ENCODE data around the gene PISD.

The PISD gene

DNA sequence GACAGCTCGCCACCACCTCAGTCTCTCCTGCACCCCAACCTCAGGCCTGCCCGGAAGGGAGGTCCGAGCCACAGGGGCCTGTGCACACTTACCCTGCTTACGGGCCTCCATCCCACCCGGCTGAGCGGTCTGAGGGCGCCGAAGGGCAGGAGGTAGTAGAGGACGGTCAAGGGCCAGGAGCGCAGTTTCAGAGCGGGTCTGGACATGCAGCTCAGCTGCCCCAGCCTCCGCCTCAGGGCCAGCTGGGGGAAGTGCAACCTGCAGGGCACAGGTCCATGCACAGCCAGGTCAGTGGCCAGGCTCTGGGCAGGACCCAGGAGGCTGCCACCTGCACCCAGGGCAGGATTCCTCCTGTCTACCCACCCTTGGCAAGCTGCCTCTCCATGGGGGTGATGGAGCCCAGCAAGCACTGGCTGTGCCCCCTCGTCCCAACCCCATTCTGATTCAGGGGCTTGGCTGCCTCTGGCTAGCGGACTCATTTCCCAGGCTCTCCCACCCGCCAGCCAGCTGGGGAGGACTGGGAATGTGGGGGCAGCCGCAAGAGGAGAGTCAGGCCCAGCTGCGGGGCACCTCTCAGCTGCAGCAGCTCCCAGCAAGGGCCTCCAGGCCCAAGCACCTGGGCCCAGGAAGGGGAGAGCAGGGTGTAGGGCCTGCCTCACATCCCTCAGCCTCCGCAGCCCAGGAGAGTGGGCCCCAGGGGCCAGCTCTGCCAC lies 38.3 kb downstream of the PISD start:
- DNase-seq = no peak

DNA sequence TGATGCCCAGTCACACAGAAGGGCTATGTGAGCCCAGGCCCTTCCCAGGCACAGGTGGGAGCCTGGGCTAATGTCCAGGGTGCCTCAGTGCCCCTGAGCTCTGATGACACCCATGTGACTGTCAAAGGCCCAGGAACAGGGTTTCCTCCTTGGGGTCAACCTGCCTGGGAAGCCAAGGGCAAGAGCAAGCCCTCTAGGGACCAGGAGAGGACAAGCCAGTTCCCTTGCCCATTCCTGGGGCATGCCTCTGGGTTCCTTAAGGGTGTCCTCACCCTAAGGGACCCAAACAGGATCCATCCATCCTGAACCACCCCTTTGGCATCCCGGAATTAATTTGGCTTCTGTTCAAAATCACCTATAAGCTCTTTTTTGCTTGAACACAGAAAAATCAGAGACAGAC lies 39.0 kb downstream of the PISD start:
- no peak for DNase-seq

DNA sequence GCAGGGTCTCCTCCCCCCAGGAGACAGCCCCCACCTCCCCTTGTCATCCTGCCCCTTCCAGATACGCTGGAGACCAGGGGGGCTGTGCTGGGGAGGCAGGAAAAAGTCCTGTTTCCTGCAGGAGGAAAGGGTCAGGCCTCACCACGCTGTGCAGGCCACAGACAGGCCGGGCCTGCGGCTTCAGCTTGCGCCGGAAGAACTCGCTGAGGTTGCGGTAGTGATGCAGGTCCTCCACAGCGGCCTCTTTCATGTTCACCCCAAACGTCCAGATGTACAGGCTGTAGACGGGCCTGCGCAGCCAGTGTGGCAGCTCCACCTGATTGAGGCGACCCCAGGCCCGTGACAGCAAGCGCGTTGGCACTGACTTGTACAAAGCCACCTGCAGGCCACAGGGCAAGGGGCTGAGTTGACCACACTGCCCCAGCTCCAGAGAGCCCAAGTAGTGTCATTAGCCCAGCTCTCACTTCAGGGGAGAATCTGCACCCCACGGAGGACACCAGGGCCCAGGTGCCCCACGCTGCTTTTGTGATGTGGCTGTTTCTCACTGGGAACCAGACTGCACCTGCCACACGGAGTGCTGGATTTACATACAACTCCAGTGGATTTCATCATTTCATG lies 40.4 kb downstream of the PISD start:
- DNase-seq = no peak

DNA sequence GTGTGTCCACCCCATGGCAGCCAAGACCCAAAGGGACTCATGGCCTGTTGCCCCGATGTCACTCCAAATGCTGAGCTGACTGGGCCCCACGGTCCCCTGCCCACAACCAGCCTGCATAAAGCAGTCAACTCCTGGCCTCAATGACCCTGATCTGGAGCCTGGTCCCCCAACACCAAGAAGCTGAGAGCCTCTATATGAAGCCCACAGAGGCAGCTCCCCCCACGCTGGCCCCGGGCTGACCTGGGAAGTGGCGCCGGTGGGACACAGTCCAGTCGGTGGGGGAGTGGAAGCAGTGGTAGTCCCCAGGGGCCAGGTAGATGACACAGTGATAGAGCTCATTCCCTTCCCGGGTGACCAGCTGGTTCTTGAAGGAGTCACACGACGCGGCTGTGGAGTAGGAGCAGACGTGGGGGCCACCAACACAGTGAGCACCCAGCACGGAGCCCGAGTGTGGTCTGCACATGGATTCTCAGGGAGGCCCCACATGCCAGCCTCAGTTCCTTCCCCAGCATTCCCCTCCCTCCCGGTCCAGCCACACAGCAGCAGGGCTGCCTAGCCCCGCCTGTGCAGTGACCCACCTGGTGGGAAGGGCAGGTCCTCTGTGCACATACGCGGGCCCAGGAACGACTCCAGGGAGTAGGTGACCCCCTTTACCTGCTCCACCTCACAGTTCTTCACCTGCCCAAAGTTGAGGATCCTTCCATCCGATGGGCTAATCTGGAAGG lies 41.1 kb downstream of the PISD start:
- DNase-seq = no peak

DNA sequence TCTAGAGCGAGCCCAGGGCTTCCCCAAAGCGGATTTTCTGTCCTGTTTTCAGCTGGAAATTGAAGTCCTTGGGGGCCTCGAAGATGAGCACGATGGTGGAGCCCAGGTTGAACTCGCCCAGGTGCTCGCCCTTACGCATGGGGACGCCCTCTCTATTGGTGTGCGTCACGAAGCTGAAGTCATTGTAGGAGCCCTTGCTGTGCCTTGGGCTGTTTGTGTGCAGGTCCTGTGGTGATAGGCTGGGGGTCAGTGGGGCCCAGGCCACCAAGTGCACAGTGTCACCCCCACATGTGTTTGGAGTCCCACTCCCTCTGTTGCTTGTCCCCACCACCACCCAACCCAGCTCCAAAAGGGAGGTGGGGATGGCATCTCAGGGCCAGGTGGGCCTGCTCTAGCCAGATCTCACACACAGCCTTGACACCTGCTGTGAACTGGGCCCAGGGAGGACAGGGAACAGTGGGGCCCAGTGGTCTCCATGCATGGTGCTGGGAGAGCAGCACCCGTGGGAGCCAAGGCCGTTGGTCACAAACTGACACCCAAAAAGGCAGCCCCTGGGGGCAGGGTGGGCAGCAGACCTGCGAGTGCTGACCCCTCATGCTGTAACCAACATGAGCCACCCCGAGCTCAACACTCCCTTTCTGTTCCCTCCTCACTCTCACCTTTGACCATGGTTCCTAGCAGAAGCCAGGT lies 42.3 kb downstream of the PISD start:
- DNase-seq = no peak

DNA sequence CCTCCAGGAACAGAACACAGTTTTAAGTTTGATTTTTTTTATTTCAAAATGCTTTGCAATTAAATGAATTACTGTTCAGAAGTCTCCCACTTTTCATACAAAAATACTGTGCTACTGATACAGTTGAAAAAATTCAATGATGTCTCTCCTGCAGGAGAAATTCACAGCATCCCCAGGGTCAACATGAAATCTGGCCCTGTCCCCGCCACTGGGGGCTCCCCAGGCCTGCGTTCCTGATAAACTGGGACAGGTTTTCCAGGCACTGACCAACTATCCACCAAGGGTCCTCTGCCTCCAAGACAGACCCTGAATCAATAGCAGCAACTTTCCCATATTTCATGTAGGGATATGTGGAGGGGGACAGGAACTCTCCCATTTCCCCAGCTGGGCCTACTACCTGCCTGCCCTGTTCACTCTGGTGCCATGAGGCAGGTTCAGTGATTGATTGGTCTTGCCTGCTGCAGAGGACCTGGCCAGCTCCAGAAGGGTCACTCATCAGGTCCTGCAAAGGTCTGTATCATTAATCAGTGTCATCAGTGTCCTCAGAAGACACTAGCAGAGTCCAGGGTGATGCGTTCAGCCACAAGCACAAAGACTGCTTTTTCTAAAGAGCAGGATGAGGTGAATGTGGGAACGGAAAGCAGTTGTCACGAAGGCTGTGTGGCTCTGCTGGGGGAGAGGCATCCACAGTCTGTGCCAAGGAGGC lies 43.4 kb downstream of the PISD start:
- no peak for DNase-seq

DNA sequence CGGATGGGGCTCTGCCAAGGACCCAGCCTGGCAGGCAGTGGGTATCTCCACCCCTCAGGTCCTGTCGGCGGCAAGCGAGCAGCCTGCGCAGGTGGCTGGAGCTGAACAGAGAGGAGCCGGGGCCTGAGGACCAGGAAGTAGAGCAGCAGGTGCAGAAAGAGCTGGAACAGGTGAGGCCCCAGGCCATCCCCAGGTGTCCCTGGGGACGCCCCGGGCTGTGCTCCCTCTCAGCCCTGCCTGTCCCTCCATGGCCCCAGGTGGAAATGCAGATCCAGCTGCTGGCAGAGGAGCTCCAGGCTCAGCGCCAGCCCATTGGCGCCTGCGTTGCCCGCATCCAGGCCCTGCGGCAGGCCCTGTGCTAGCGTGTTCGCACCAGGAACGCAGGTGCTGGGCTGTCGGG lies 44.0 kb downstream of the PISD start:
- DNase-seq = peak; percentile 80

DNA sequence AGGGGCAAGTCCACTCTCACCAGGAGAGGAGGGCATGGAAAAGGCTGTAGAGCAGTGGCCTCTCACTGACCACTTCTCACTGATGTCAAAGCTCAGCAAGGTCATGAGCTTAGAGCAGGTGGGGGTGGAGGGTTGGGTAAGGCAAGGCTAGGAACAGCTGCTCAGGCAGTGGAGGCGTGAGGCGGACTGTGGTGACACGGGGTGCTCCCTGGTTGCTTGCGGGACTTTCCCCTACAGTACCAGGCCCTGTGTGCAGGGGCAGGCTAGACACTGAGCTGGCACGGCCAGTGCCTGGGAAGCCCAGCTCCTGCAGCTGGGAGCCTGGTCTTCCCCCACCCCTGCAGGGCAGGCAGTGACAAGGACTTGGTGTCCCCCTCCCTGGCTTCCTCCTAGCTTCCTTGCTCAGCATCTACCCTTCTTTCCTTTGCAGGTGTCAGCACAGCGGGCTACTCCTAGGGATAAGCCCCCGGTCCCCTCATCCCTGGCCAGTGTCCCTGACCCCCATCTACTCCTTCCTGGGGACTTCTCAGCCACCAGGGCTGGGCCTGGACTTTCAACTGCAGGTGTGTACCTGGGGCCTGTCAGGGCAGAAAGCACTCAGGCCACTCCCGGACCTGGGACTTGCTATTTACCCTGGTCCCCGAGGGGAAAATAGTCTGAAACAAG lies 45.6 kb downstream of the PISD start:
- DNase-seq = no peak

DNA sequence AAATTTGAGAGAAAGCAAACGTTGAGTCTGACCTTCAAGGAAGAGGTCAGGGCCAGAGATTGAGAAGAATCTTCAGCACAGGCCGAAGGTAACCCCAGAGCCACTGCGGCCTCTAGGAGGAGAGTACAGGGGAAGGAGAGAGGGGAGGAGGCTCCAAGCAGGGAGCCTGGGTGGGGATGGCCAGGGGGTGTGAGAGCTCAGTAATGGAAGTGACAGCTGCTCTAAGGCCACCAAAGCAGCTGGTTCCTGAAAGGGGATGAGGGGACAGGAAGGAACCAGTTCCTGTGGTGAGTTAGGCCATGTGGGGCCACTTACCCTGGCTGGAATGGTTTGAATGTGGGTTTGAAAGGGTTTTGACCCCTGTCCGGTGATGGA lies 46.1 kb downstream of the PISD start:
- no peak for DNase-seq

DNA sequence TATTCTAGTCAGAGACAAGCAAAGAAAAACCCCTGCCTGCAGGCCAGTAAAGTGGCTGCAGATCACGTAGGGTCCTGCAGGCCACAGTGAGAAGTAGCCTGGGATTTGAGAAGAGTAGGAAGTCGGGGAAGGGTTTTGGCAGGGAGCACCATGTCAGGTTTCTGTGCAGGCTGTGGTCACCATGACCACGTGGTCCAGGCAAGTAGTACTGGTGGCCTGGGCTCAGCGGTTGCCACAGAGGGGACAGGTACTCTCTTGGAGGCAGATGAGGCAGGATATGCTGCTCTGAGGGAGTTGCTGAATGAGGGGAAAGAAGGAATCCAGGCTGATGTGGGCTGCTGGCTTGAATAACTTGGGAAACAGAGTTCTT lies 46.5 kb downstream of the PISD start:
- DNase-seq = no peak

DNA sequence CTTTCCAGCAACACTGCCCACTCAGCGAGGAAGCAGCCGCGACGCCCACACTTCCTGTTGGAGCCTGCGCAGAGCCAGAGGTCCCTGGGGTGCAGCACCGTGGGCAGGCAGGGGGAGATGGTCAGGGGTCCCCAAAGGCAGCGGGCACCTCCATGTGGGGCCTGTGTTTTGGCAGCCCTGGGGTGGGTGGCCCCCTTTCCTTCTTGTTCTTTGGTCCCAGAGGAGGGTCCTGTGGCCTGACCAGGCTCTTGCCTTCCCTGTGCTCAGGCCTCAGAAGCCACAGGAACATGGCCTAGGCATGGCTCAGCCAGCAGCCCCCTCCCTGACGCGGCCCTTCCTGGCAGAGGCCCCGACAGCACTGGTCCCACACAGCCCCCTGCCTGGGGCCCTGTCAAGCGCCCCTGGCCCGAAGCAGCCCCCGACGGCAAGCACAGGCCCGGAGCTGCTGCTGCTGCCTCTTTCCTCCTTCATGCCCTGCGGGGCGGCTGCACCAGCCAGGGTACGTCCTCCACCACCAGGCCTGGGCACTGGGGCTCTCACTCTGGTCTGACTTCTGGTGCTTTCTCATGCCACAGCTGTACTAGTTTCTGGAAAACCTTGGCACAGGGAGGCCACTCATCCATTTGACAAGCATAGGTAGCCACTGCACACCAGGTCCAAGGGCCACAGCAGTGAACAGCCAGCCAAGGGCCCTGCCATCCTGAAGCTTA lies 47.1 kb downstream of the PISD start:
- DNase-seq = no peak

DNA sequence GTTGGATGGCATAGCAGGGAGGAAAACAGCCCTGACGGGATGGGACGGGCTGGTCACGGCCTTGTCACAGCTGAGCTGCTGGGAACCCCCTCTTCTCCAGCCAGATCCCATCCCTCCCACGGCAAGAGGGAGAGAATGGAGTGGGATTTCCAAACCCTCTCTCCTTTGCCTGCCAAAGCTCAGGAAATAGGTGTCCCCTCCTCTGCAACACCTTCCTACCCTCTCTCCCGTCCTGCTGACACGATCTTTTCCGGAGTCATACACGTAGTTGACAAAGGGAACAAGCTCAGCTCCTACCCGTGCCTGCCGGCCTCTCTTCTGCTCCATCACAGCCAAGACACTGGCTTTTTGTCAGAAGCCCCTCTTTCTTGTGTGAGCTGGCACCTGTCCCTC lies 48.1 kb downstream of the PISD start:
- no peak for DNase-seq

DNA sequence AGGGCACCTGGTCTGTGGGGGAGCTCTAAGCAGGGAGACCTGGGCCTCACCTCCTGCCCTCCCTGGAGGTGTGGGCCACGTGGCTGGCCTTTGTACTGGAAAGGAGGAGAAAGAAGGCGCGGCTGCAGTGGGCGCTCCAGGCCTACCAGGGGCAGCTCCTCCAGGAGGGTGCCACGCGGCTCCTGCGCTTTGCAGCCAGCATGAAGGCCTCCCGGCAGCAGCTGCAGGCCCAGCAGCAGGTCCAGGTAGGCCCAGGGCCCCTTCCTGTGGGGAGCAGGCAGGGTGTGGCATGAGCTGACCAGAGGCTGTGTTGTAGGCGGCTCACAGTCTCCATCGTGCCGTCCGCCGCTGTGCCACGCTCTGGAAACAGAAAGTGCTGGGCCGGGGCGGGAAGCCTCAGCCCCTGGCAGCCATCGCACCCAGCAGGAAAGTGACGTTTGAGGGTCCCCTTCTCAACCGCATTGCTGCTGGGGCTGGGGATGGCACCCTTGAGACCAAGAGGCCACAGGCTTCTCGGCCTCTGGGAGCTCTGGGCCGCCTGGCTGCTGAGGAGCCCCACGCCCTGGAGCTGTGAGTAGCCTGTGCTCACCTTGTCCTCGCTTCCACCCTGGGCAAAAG lies 48.6 kb downstream of the PISD start:
- no peak for DNase-seq

DNA sequence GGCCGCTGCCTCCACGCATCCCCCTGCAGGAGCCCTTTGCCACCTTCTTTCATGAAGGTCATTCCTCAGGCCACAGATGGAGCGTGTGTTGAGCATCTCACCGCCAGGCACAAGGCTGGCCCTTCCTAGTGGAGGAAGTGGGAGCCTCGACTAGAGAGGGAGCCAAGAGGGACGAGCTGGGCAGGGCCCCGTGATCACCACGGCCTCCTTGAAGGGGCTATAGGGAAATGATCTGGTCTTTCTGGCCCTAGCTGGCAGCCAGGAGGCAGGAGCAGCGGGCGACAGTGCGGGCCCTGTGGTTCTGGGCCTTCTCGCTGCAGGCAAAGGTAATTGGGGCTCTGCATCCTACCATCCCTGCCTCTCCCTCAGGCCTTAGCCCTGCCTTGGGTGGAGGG lies 49.1 kb downstream of the PISD start:
- no peak for DNase-seq

DNA sequence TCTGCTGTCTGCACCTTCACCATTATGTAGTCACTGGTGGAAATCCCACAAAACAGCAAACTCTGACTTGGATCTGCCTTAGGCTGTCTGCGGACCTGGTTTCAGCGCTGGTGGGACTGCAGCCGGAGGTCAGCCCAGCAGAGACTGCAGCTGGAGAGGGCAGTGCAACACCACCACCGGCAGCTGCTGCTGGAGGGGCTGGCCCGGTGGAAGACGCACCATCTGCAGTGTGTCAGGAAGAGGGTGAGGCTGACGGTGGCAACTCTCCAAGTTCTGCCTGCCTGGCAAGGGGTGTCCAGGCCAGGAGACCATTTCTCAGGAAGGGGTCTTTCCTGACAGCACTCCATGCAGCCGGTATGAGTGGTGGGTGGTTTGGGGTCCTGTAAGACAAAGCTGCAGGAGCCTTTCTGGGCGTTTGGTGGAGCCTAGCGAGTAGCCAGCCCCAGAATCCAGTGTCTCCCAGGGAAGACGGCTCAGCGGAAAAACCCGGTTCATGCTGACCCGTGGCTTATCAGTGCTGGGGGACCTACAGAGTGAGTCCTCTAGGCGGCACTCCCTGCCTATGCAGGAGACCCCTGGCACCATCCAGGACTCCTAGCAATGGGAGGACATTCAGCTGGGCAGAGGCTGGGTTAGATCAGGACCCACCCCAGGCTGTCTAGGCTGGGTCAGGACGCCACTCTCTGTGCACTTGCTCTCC lies 50.8 kb downstream of the PISD start:
- peak; percentile 50 for DNase-seq

DNA sequence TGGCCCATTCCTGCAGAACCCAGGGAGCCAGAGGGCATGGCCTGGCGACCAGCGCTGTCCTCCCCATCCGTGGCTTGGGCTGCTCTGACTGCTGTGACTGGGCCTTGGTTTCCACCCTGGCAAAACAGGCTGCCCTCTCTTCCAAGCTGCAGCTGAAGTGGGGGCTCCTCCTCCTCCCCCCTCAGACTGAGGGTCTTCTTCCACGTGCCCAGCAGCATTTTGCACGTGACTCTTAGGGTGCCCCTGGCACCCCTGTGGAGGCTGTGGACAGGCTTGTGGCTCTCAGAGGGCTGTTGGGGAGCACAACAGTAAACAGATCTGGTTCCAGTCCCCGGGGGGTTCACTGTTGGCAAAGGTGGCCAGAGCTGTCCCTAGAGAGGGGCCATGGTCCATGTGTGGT lies 51.4 kb downstream of the PISD start:
- no peak for DNase-seq

DNA sequence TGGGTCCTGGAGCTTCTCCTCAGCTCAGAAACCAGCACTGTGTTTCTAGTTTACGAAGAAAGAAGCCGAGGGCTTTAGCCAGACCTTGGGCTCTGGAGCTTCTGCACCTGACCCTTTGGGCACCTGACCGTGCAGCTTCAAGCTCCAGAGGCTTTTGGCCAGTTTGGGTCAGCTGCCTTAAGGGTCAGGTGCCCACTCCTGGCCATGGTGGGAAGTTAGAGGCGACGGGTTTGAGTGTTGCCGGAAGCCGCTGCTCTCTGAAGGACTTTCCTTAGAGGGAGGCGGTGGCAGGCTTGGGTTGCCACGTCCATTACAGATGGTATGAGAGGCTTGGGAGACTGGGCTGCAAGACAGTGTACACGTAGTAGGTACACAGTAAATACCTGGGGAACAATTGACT lies 52.3 kb downstream of the PISD start:
- DNase-seq = no peak

DNA sequence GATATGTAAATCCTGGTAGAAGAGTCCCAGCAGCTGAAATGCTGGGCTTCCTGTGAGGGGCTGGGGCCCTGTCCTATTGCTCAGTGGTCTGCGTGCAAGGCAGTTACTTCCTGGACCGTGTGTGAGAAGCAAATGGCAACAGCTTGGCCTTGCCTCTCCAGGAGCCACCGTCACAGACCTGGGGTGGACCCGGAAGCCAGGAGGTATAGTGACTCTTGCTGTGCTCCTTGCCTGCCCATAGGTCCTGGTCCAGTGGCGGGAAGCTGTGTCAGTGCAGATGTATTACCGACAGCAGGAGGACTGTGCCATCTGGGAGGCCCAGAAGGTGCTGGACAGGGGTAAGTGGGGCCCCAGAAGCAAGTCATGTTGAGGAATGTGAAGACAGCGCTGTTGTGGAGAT lies 54.3 kb downstream of the PISD start:
- DNase-seq = no peak

DNA sequence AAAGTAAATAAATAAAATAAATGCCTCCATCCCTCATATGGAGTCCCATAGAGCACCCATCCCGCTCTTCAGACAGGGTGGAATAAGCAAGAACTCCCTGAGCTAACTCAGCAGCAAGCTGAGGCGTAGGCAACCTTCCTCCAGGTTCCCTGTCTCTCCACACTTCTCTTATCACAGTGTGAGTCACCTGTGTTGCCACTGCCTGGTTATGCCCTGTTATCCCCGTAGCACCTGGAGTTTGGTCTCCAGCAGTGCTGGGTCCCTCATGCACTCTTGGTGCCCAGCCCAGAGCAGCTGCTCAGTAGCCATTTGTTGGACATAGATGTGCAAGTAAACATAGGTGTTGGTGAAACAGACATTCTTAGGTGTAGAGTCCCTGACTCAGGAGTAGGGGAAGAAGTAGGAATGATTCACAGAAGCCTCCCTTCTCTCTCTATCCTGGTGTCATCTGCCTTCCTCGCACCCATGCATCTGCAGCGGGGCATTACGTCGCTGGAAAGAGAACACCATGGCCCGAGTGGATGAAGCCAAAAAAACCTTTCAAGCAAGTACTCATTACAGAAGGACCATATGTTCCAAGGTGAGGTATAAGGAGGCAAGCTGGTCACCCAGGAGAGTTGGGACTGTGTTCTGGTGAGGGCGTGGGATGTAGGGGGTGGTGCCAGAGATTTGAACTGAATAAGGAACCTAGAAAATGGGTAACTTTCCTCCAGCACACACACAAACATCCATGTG lies 56.0 kb downstream of the PISD start:
- DNase-seq = no peak

Data from NCI-H1092 (cell line).